Measurements from ENCODE around the gene SYDE1. TPM values are rescaled to one million over a fixed set of nuclear protein-coding genes. Genes with fewer than 3 reads are reported as not detected.

Gene SYDE1
- total RNA-seq, 1 donor from 2014 or later = 31.9 TPM

DNA sequence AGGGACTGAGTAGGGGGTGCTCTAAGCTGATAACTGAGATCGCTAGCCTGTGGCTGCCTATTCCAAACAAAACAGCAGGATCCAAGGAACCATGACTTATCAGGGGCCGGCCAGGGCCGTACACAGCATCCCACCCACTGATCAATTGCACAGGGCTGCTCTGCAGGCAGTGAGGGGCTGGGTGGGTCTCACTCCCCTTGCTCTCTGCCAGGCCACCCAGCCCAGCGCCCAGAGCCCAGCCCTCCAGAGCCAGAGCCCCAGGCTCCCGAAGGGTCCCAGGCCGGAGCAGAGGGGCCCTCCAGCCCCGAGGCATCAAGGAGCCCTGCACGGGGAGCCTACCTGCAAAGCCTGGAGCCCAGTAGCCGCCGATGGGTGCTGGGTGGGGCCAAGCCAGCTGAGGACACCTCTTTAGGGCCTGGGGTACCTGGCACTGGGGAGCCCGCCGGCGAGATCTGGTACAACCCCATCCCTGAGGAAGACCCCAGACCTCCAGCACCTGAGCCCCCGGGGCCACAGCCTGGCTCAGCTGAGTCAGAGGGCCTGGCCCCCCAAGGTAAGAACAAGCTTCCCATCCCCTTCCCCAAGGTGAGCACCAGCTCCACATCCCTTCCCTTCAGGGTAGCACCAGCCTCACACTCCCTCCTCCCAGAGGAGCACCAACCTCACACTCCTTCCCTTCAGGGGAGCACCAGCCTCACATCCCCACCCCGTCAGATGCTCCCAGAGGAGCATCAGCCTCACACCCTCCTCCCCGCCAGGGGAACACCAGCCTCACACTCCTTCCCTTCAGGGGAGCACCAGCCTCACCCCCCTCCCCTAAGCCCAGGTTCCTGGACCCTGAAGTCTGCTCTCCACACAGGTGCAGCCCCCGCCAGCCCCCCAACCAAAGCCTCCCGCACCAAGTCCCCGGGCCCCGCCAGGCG is 1.9 kb downstream of the SYDE1 start:
- Histone ChIP-seq H3K9me3 (no peaks in the 10 kb centered on the region), H3K4me1 (peaks cover 20% of the 10 kb centered on the region), H3K27me3 (no peaks in the 10 kb centered on the region), H3K27ac (peak overlapping the region; percentile 87), H3K36me3 (peaks cover 0 to 36% of the 10 kb centered on the region in 2 donors), H3K4me3 (peak overlapping the region in 1 of 2 donors; percentile 59)
- DNase-seq (ENCODE audit: extremely low spot score in 2 of 2) = no peak
- intact Hi-C loops (cut with DNase I) = no loop called here
- no peak for TF ChIP-seq POLR2AphosphoS5 (IDR thresholded peaks at IDR 0.05; ENCODE audit: insufficient read depth in 1 of 2, low read depth in 1 of 2)
- TF ChIP-seq CTCF (IDR thresholded peaks at IDR 0.05) = no peak
- no peak for TF ChIP-seq POLR2A (IDR thresholded peaks at IDR 0.05)

- Histone ChIP-seq H3K4me3 (no peak overlapping the region), H3K36me3 (peaks cover 0 to 38% of the 10 kb centered on the region in 2 donors), H3K27ac (no peak overlapping the region), H3K9me3 (no peaks in the 10 kb centered on the region), H3K27me3 (no peaks in the 10 kb centered on the region), H3K4me1 (peaks cover 20% of the 10 kb centered on the region)
- intact Hi-C loops (cut with DNase I) = no loop called here
- TF ChIP-seq POLR2A (IDR thresholded peaks at IDR 0.05) = no peak
- TF ChIP-seq CTCF (IDR thresholded peaks at IDR 0.05) = no peak
- no peak for DNase-seq (ENCODE audit: extremely low spot score in 2 of 2)
Observed at GRCh38 chr19:15109768-15110417, 2.7 kb downstream of the SYDE1 start.

GRCh38 chr19:15110418-15110815 is 3.2 kb downstream of the SYDE1 start:
- H3K36me3 ChIP-seq = peaks cover 0 to 41% of the 10 kb centered on the region in 2 donors

GRCh38 chr19:15111758-15112157 is 4.6 kb downstream of the SYDE1 start:
- Histone ChIP-seq H3K9me3 (no peaks in the 10 kb centered on the region), H3K4me3 (no peak overlapping the region), H3K36me3 (peaks cover 0 to 54% of the 10 kb centered on the region in 2 donors), H3K4me1 (peaks cover 29% of the 10 kb centered on the region), H3K27me3 (no peaks in the 10 kb centered on the region), H3K27ac (no peak overlapping the region)
- TF ChIP-seq CTCF (IDR thresholded peaks at IDR 0.05) (no peak), POLR2AphosphoS5 (IDR thresholded peaks at IDR 0.05; ENCODE audit: insufficient read depth in 1 of 2, low read depth in 1 of 2) (no peak), POLR2A (IDR thresholded peaks at IDR 0.05) (no peak)
- DNase-seq (ENCODE audit: extremely low spot score in 2 of 2) = no peak
- intact Hi-C loops (cut with DNase I) = no loop called here

More at GRCh38 chr19:15110418-15110815, 3.2 kb downstream of the SYDE1 start:
- no peaks in the 10 kb centered on the region for H3K9me3 ChIP-seq
- no peak overlapping the region for H3K27ac ChIP-seq
- TF ChIP-seq POLR2A (IDR thresholded peaks at IDR 0.05) (no peak), POLR2AphosphoS5 (IDR thresholded peaks at IDR 0.05; ENCODE audit: insufficient read depth in 1 of 2, low read depth in 1 of 2) (no peak), CTCF (IDR thresholded peaks at IDR 0.05) (no peak)
- H3K4me1 ChIP-seq = peaks cover 22% of the 10 kb centered on the region
- no peaks in the 10 kb centered on the region for H3K27me3 ChIP-seq
- intact Hi-C loops (cut with DNase I) = no loop called here
- DNase-seq (ENCODE audit: extremely low spot score in 2 of 2) = no peak
- H3K4me3 ChIP-seq = no peak overlapping the region
